Measurements from ENCODE around the gene STRN3. TPM values are rescaled to one million over a fixed set of nuclear protein-coding genes. Genes with fewer than 3 reads are reported as not detected.

The STRN3 gene
- total and polyA plus RNA-seq, 2 donors (not counting 1 experiment from before 2014, with no cell fraction given) = 7.7 to 43.9 TPM

DNA sequence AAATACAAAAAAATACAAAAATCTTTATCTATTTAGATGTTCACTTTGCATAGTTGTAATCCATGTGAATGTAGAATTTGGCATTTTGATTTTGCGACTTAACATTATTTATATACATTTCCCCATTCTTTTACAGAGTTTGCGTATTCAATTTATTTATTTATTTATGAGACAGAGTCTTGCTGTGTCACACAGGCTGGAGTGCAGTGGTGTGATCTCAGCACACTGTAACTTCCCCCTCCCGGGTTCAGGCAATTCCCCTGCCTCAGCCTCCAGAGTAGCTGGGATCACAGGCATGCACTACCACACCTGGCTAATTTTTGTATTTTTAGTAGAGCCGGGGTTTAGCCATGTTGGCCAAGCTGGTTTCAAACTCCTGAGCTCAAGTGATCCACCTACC, 25.3 kb upstream of the STRN3 start:
- Histone ChIP-seq H3K27ac (ENCODE audit: low read length in 2 of 2) (no peak overlapping the region), H3K9me3 (ENCODE audit: control extremely low read depth in 1 of 3, control insufficient read depth in 2 of 3, insufficient read depth in 1 of 3, low read length in 2 of 3) (no peaks in the 10 kb centered on the region), H3K36me3 (replicated peaks in 1 of 2; ENCODE audit: control extremely low read depth in 1 of 2, control insufficient read depth in 1 of 2, extremely low read depth in 1 of 2, insufficient read depth in 2 of 2, low read length in 1 of 2) (peaks cover 0 to 3% of the 10 kb centered on the region in 2 experiments), H3K9ac (ENCODE audit: low read length) (no peak overlapping the region), H3K4me3 (ENCODE audit: control extremely low read depth in 1 of 5, extremely low read depth in 1 of 5, insufficient read depth in 1 of 5, low read depth in 2 of 5, low read length in 4 of 5) (no peak overlapping the region), H4K20me1 (ENCODE audit: control insufficient read depth, insufficient read depth, low read length, poor library complexity, severe bottlenecking) (no peaks in the 10 kb centered on the region), H3K79me2 (ENCODE audit: control insufficient read depth, insufficient read depth, low read length) (peaks cover 17% of the 10 kb centered on the region), H3K4me2 (replicated peaks; ENCODE audit: low read depth, low read length, poor library complexity, severe bottlenecking) (no peak overlapping the region), H2AFZ (ENCODE audit: insufficient read depth, low read depth, low read length, poor library complexity, severe bottlenecking) (no peak overlapping the region), H3K4me1 (ENCODE audit: control insufficient read depth in 2 of 2, insufficient read depth in 2 of 2, low read length in 2 of 2) (no peaks in the 10 kb centered on the region), H3K27me3 (replicated peaks in 1 of 4; ENCODE audit: control extremely low read depth in 1 of 4, control insufficient read depth in 3 of 4, insufficient read depth in 4 of 4, low read length in 3 of 4) (no peaks in the 10 kb centered on the region)
- CTCF ChIA-PET = no interaction called here
- intact Hi-C loops (cut with micrococcal nuclease) = no loop called here
- peaks cover 2% of the 10 kb centered on the region for H3K4me1 Mint-ChIP-seq
- DNase-seq (no peak), ATAC-seq (ENCODE audit: low read depth) (no peak)
- 84% methylated on average over 2 of the region's 4 CpGs for WGBS (ENCODE audit: insufficient coverage)
- no peaks in the 10 kb centered on the region for H3K9me3 Mint-ChIP-seq (ENCODE audit: insufficient read depth)
- TF ChIP-seq, protein P1, sequence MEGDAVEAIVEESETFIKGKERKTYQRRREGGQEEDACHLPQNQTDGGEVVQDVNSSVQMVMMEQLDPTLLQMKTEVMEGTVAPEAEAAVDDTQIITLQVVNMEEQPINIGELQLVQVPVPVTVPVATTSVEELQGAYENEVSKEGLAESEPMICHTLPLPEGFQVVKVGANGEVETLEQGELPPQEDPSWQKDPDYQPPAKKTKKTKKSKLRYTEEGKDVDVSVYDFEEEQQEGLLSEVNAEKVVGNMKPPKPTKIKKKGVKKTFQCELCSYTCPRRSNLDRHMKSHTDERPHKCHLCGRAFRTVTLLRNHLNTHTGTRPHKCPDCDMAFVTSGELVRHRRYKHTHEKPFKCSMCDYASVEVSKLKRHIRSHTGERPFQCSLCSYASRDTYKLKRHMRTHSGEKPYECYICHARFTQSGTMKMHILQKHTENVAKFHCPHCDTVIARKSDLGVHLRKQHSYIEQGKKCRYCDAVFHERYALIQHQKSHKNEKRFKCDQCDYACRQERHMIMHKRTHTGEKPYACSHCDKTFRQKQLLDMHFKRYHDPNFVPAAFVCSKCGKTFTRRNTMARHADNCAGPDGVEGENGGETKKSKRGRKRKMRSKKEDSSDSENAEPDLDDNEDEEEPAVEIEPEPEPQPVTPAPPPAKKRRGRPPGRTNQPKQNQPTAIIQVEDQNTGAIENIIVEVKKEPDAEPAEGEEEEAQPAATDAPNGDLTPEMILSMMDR (IDR thresholded peaks at IDR 0.05) = no peak
- no peak for TF ChIP-seq EZH2 (IDR thresholded peaks at IDR 0.05; ENCODE audit: borderline replicate concordance, insufficient read depth, low read depth, low read length, poor library complexity, severe bottlenecking)
- POLR2A ChIA-PET = no interaction called here
- H3K4me3 Mint-ChIP-seq = no peak overlapping the region
- H3K27ac Mint-ChIP-seq = no peak overlapping the region
- H3K27me3 Mint-ChIP-seq = no peaks in the 10 kb centered on the region

DNA sequence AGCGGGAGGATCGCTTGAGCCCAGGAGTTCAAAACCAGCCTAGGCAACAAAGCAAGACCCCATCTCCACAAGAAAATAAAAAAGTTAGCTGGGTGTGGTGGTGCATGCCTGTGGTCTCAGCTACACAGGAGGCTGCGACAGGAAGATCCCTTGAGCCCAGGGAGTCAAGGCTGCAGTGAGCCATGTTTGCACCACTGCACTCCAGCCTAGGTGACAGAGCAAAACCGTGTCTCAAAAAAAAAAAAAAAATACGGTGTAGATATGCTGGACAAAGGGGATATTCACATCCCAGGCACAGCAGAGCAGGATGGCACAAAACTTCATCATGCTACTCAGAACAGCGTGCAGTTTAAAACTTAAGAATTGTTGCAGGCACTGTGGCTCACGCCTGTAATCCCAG, 24.8 kb upstream of the STRN3 start:
- Histone ChIP-seq H3K4me3 (ENCODE audit: control extremely low read depth in 1 of 5, extremely low read depth in 1 of 5, insufficient read depth in 1 of 5, low read depth in 2 of 5, low read length in 4 of 5) (no peak overlapping the region), H3K4me1 (ENCODE audit: control insufficient read depth in 2 of 2, insufficient read depth in 2 of 2, low read length in 2 of 2) (no peaks in the 10 kb centered on the region), H3K9me3 (ENCODE audit: control extremely low read depth in 1 of 3, control insufficient read depth in 2 of 3, insufficient read depth in 1 of 3, low read length in 2 of 3) (no peaks in the 10 kb centered on the region), H3K79me2 (ENCODE audit: control insufficient read depth, insufficient read depth, low read length) (peaks cover 20% of the 10 kb centered on the region), H3K27ac (ENCODE audit: low read length in 2 of 2) (no peak overlapping the region), H3K27me3 (replicated peaks in 1 of 4; ENCODE audit: control extremely low read depth in 1 of 4, control insufficient read depth in 3 of 4, insufficient read depth in 4 of 4, low read length in 3 of 4) (no peaks in the 10 kb centered on the region), H3K36me3 (replicated peaks in 1 of 2; ENCODE audit: control extremely low read depth in 1 of 2, control insufficient read depth in 1 of 2, extremely low read depth in 1 of 2, insufficient read depth in 2 of 2, low read length in 1 of 2) (peaks cover 0 to 3% of the 10 kb centered on the region in 2 experiments), H3K4me2 (replicated peaks; ENCODE audit: low read depth, low read length, poor library complexity, severe bottlenecking) (no peak overlapping the region), H4K20me1 (ENCODE audit: control insufficient read depth, insufficient read depth, low read length, poor library complexity, severe bottlenecking) (no peaks in the 10 kb centered on the region), H3K9ac (ENCODE audit: low read length) (no peak overlapping the region), H2AFZ (ENCODE audit: insufficient read depth, low read depth, low read length, poor library complexity, severe bottlenecking) (no peak overlapping the region)
- intact Hi-C loops (cut with micrococcal nuclease) = no loop called here
- POLR2A ChIA-PET = no interaction called here
- H3K27ac Mint-ChIP-seq = no peak overlapping the region
- no peaks in the 10 kb centered on the region for H3K27me3 Mint-ChIP-seq
- no peak for TF ChIP-seq EZH2 (IDR thresholded peaks at IDR 0.05; ENCODE audit: borderline replicate concordance, insufficient read depth, low read depth, low read length, poor library complexity, severe bottlenecking)
- TF ChIP-seq, protein P1 (IDR thresholded peaks at IDR 0.05) = no peak
- ATAC-seq (ENCODE audit: low read depth) = no peak
- DNase-seq = no peak
- no peak overlapping the region for H3K4me3 Mint-ChIP-seq
- WGBS (ENCODE audit: insufficient coverage) = 90% methylated on average over 3 of the region's 7 CpGs
- H3K9me3 Mint-ChIP-seq (ENCODE audit: insufficient read depth) = no peaks in the 10 kb centered on the region
- CTCF ChIA-PET = no interaction called here
- H3K4me1 Mint-ChIP-seq = peaks cover 2% of the 10 kb centered on the region

Data from B cell (primary cell).